HS-27A (cell line): Measurements from ENCODE around the gene TAF4B.
"Not testable (repeated sequence)": the region's sequence is repeated elsewhere in the genome, so short reads cannot be mapped to it uniquely, and the experiment has no call there.

ENCODE experiments used
- DNase-seq: peaks from one replicate; pipeline ENCODE4 v3.0.0-alpha.2; 2012; ENCODE audit warnings: low read depth, missing footprints

Gene TAF4B

GRCh38 chr18:26381555-26381954 is 155.3 kb downstream of the TAF4B start:
- DNase-seq: not testable (repeated sequence)

- no peak for DNase-seq
Observed at GRCh38 chr18:26383454-26384270, 157.4 kb downstream of the TAF4B start.

GRCh38 chr18:26386002-26386401 is 159.8 kb downstream of the TAF4B start:
- DNase-seq: no peak

GRCh38 chr18:26386441-26386840 is 160.2 kb downstream of the TAF4B start:
- no peak for DNase-seq

GRCh38 chr18:26394047-26394654 is 167.9 kb downstream of the TAF4B start:
- no peak for DNase-seq

- no peak for DNase-seq
Observed at GRCh38 chr18:26397019-26397418, 170.8 kb downstream of the TAF4B start.

- no peak for DNase-seq
Observed at GRCh38 chr18:26403491-26403890, 177.2 kb downstream of the TAF4B start.

- DNase-seq: no peak
Observed at GRCh38 chr18:26405190-26405801, 179.1 kb downstream of the TAF4B start.

- DNase-seq: no peak
Observed at GRCh38 chr18:26406324-26406723, 180.1 kb downstream of the TAF4B start.

GRCh38 chr18:26406854-26407517 is 180.7 kb downstream of the TAF4B start:
- DNase-seq: no peak

GRCh38 chr18:26407736-26408601 is 181.7 kb downstream of the TAF4B start:
- no peak for DNase-seq

GRCh38 chr18:26409091-26409490 is 182.8 kb downstream of the TAF4B start:
- no peak for DNase-seq

- DNase-seq: no peak
Observed at GRCh38 chr18:26414901-26415440, 188.7 kb downstream of the TAF4B start.

- DNase-seq: no peak
Observed at GRCh38 chr18:26415631-26416030, 189.4 kb downstream of the TAF4B start.

GRCh38 chr18:26416652-26417150 is 190.5 kb downstream of the TAF4B start:
- DNase-seq: no peak

- DNase-seq: no peak
Observed at GRCh38 chr18:26417190-26417589, 190.9 kb downstream of the TAF4B start.

- DNase-seq: no peak
Observed at GRCh38 chr18:26418225-26418624, 192.0 kb downstream of the TAF4B start.

GRCh38 chr18:26419746-26420145 is 193.5 kb downstream of the TAF4B start:
- DNase-seq: no peak

- no peak for DNase-seq
Observed at GRCh38 chr18:26421503-26421902, 195.3 kb downstream of the TAF4B start.

GRCh38 chr18:26421931-26422330 is 195.7 kb downstream of the TAF4B start:
- DNase-seq: no peak

GRCh38 chr18:26422472-26423162 is 196.4 kb downstream of the TAF4B start:
- DNase-seq: no peak
